ENCODE data around the gene HIPK4. TPM values are rescaled to one million over a fixed set of nuclear protein-coding genes. Genes with fewer than 3 reads are reported as not detected.

Gene HIPK4
- total RNA-seq, 2 donors from 2014 or later: 0.14 to 2.6 TPM

GRCh38 chr19:40355975-40356680 lies 33.9 kb downstream of the HIPK4 start:
- no peaks in the 10 kb centered on the region for H3K27me3 ChIP-seq (replicated peaks; ENCODE audit: insufficient read depth)
- no peaks in the 10 kb centered on the region for H3K36me3 ChIP-seq
- H3K9me3 ChIP-seq: no peaks in the 10 kb centered on the region
- H3K4me3 ChIP-seq: no peak overlapping the region
- H3K27ac ChIP-seq: no peak overlapping the region
- WGBS: 86% methylated on average over 9 of the region's 9 CpGs
- intact Hi-C loops (cut with DNase I): no loop called here
- TF ChIP-seq POLR2A (IDR thresholded peaks at IDR 0.05) (no peak), CTCF (IDR thresholded peaks at IDR 0.05) (no peak), POLR2AphosphoS5 (IDR thresholded peaks at IDR 0.05) (no peak)
- DNase-seq (ENCODE audit: low spot score): no peak
- no peaks in the 10 kb centered on the region for H3K4me1 ChIP-seq (replicated peaks)

GRCh38 chr19:40348961-40349507 lies 40.9 kb downstream of the HIPK4 start:
- H3K36me3 ChIP-seq: no peaks in the 10 kb centered on the region
- no peak for DNase-seq (ENCODE audit: low spot score)
- intact Hi-C loops (cut with DNase I): loop anchor here (5.0 kb wide), 1 partner anchor 78 kb away; the partner anchor contains the start of gene SERTAD1
- no peak for TF ChIP-seq CTCF (IDR thresholded peaks at IDR 0.05)
- no peak for TF ChIP-seq POLR2A (IDR thresholded peaks at IDR 0.05)
- TF ChIP-seq POLR2AphosphoS5 (IDR thresholded peaks at IDR 0.05): no peak
- no peaks in the 10 kb centered on the region for H3K9me3 ChIP-seq
- 16% methylated on average over 17 of the region's 17 CpGs for WGBS
- peak overlapping the region; percentile 56 to 61 for H3K4me3 ChIP-seq
- no peaks in the 10 kb centered on the region for H3K27me3 ChIP-seq (replicated peaks; ENCODE audit: insufficient read depth)
- H3K27ac ChIP-seq: peak overlapping the region; percentile 65 to 76
- H3K4me1 ChIP-seq (replicated peaks): peaks cover 4% of the 10 kb centered on the region

- Histone ChIP-seq H3K9me3 (no peaks in the 10 kb centered on the region), H3K4me1 (replicated peaks) (peaks cover 4% of the 10 kb centered on the region), H3K4me3 (peak within 1 kb of the TSS; percentile 56 to 61), H3K36me3 (no peaks in the 10 kb centered on the region), H3K27me3 (replicated peaks; ENCODE audit: insufficient read depth) (no peaks in the 10 kb centered on the region), H3K27ac (peak within 1 kb of the TSS; percentile 65 to 76)
- TF ChIP-seq POLR2AphosphoS5 (IDR thresholded peaks at IDR 0.05) (peak; percentile 100), POLR2A (IDR thresholded peaks at IDR 0.05) (peak; percentile 94), CTCF (IDR thresholded peaks at IDR 0.05) (peak in 2 of 4 experiments; percentile 48 to 49)
- WGBS: under 1% methylated on average over 76 of the region's 77 CpGs
- DNase-seq (ENCODE audit: low spot score): peak; percentile 100
- intact Hi-C loops (cut with DNase I): loop anchor here (5.0 kb wide), 1 partner anchor 79 kb away; the partner anchor contains the start of gene SERTAD1
These were observed 41.7 kb downstream of the HIPK4 start, which contains the start of the genes C19orf47 and PLD3 for GRCh38 chr19:40348125-40348913. Gene C19orf47, minus strand, starts transcription at chr19:40348397. Its CDS starts 6,540 bp downstream, at chr19:40341857. Gene PLD3, plus strand, starts transcription at chr19:40348695. Its CDS starts 17,789 bp downstream, at chr19:40366484.

- Histone ChIP-seq H3K4me3 (no peak overlapping the region), H3K27ac (no peak overlapping the region), H3K27me3 (replicated peaks; ENCODE audit: insufficient read depth) (no peaks in the 10 kb centered on the region), H3K4me1 (replicated peaks) (peaks cover 2% of the 10 kb centered on the region), H3K36me3 (no peaks in the 10 kb centered on the region), H3K9me3 (no peaks in the 10 kb centered on the region)
- WGBS: 74% methylated on average over 7 of the region's 7 CpGs
- TF ChIP-seq POLR2A (IDR thresholded peaks at IDR 0.05) (no peak), CTCF (IDR thresholded peaks at IDR 0.05) (no peak), POLR2AphosphoS5 (IDR thresholded peaks at IDR 0.05) (no peak)
- intact Hi-C loops (cut with DNase I): no loop called here
- DNase-seq (ENCODE audit: low spot score): no peak
These were observed 45.6 kb downstream of the HIPK4 start for GRCh38 chr19:40344422-40344821.
